NOMO-1 treated with dmso at 0.1 percent for 144 hours (cell line): ENCODE results near the gene OR2B2.

Experiments
- DNase-seq: peaks from one replicate; lab custom pipeline; 2025; ENCODE audit not compliant: unreplicated experiment; lab: John Stamatoyannopoulos, UW

OR2B2 gene

GRCh38 chr6:27867945-27868300, 44.3 kb downstream of the OR2B2 start:
- no peak for DNase-seq

GRCh38 chr6:27867051-27867944, 44.9 kb downstream of the OR2B2 start:
- peak; percentile 66 for DNase-seq

GRCh38 chr6:27866357-27867050, 45.7 kb downstream of the OR2B2 start:
- DNase-seq, result peak; percentile 74

- peak; percentile 63 for DNase-seq
Measured at GRCh38 chr6:27865850-27866356, 46.3 kb downstream of the OR2B2 start.

GRCh38 chr6:27864906-27865849, 47.0 kb downstream of the OR2B2 start:
- peak; percentile 93 for DNase-seq

GRCh38 chr6:27863962-27864905, 48.0 kb downstream of the OR2B2 start:
- DNase-seq, result no peak

GRCh38 chr6:27862396-27863066, 49.7 kb downstream of the OR2B2 start:
- DNase-seq, result no peak

GRCh38 chr6:27861861-27862260, 50.3 kb downstream of the OR2B2 start:
- DNase-seq, result no peak

- no peak for DNase-seq
Measured at GRCh38 chr6:27861276-27861840, 50.8 kb downstream of the OR2B2 start.
